ENCODE data around the gene NSDHL. TPM values are rescaled to one million over a fixed set of nuclear protein-coding genes. Genes with fewer than 3 reads are reported as not detected.
A peak's percentile ranks its signal among the peaks of the same experiment; 100 is the strongest.

The NSDHL gene
- total RNA-seq, 1 donor = 15.9 TPM

GRCh38 chrX:152899111-152899873 lies 68.4 kb downstream of the NSDHL start:
- Histone ChIP-seq H3K4me3 (ENCODE audit: insufficient read depth, low read length) (no peak overlapping the region), H2AFZ (ENCODE audit: low read length) (no peak overlapping the region), H3K4me2 (ENCODE audit: insufficient read depth, low read length) (no peak overlapping the region), H3K79me2 (ENCODE audit: insufficient read depth, low read length) (no peaks in the 10 kb centered on the region), H4K20me1 (ENCODE audit: insufficient read depth, low read length) (no peaks in the 10 kb centered on the region), H3K36me3 (ENCODE audit: insufficient read depth, low read length) (no peaks in the 10 kb centered on the region), H3K4me1 (ENCODE audit: insufficient read depth, low read length) (peaks cover 30% of the 10 kb centered on the region), H3K9me3 (ENCODE audit: low read depth, low read length) (no peaks in the 10 kb centered on the region), H3K27ac (ENCODE audit: low read depth, low read length) (no peak overlapping the region), H3K27me3 (ENCODE audit: insufficient read depth, low read length) (no peaks in the 10 kb centered on the region)
- no peak for TF ChIP-seq CTCF (IDR thresholded peaks at IDR 0.05; ENCODE audit: extremely low read depth, low read depth, low read length)
- peak; percentile 45 for DNase-seq (ENCODE audit: insufficient read length, low spot score, missing footprints)

- H3K9me3 ChIP-seq (ENCODE audit: low read depth, low read length) = no peaks in the 10 kb centered on the region
- H3K27ac ChIP-seq (ENCODE audit: low read depth, low read length) = no peak overlapping the region
- TF ChIP-seq CTCF (IDR thresholded peaks at IDR 0.05; ENCODE audit: extremely low read depth, low read depth, low read length) = no peak
- DNase-seq (ENCODE audit: insufficient read length, low spot score, missing footprints) = peak; percentile 65
- H3K4me2 ChIP-seq (ENCODE audit: insufficient read depth, low read length) = no peak overlapping the region
- no peaks in the 10 kb centered on the region for H3K79me2 ChIP-seq (ENCODE audit: insufficient read depth, low read length)
- no peaks in the 10 kb centered on the region for H3K27me3 ChIP-seq (ENCODE audit: insufficient read depth, low read length)
- H2AFZ ChIP-seq (ENCODE audit: low read length) = no peak overlapping the region
- H3K4me3 ChIP-seq (ENCODE audit: insufficient read depth, low read length) = no peak overlapping the region
- H3K4me1 ChIP-seq (ENCODE audit: insufficient read depth, low read length) = peaks cover 37% of the 10 kb centered on the region
- no peaks in the 10 kb centered on the region for H4K20me1 ChIP-seq (ENCODE audit: insufficient read depth, low read length)
- H3K36me3 ChIP-seq (ENCODE audit: insufficient read depth, low read length) = no peaks in the 10 kb centered on the region
Measured at GRCh38 chrX:152899874-152900719, 69.2 kb downstream of the NSDHL start.

DNA sequence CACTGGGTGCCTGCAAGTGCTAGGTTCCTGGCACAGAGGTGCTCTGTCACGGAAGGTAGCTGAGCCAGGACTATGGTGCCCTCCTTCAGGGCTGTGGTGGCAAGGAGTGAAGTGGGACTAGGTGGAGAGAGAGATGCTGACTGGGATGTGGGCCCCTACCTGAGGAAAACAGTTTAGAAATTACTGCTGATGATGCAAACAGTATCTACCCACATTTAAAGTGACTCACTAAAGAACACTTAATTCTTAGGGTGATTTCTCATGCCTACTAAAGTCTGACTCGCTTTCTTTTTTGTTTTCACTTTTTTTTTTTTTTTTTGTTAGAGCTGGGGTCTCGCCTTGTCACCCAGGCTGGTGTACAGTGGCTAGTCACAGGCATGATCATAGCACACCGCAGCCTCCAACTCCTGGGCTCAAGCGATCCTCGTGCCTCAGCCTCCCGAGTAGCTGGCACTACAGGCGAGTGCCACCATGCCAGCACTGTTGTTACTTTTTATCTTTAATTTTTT lies 70.1 kb downstream of the NSDHL start:
- Histone ChIP-seq H2AFZ (ENCODE audit: low read length) (no peak overlapping the region), H3K79me2 (ENCODE audit: insufficient read depth, low read length) (no peaks in the 10 kb centered on the region), H3K27me3 (ENCODE audit: insufficient read depth, low read length) (no peaks in the 10 kb centered on the region), H3K4me1 (ENCODE audit: insufficient read depth, low read length) (peaks cover 37% of the 10 kb centered on the region), H4K20me1 (ENCODE audit: insufficient read depth, low read length) (no peaks in the 10 kb centered on the region), H3K36me3 (ENCODE audit: insufficient read depth, low read length) (no peaks in the 10 kb centered on the region), H3K4me2 (ENCODE audit: insufficient read depth, low read length) (no peak overlapping the region), H3K27ac (ENCODE audit: low read depth, low read length) (peak overlapping the region; percentile 88), H3K4me3 (ENCODE audit: insufficient read depth, low read length) (no peak overlapping the region), H3K9me3 (ENCODE audit: low read depth, low read length) (no peaks in the 10 kb centered on the region)
- DNase-seq (ENCODE audit: insufficient read length, low spot score, missing footprints) = peak; percentile 55
- no peak for TF ChIP-seq CTCF (IDR thresholded peaks at IDR 0.05; ENCODE audit: extremely low read depth, low read depth, low read length)

Data from osteoblast (primary cell).